ENCODE measurements around the gene RAD51B. TPM values are rescaled to one million over a fixed set of nuclear protein-coding genes. Genes with fewer than 3 reads are reported as not detected.
"Not testable (repeated sequence)": the region's sequence is repeated elsewhere in the genome, so short reads cannot be mapped to it uniquely, and the experiment has no call there.

Gene RAD51B
- total RNA-seq, 1 donor from 2014 or later: 25.1 TPM

GRCh38 chr14:68101715-68102301 is 282.2 kb downstream of the RAD51B start:
- Mint-ChIP-seq H3K9me3 (peaks cover 48% of the 10 kb centered on the region), H3K36me3 (ENCODE audit: low read depth) (peaks cover 26% of the 10 kb centered on the region)
- H3K4me3 Mint-ChIP-seq (ENCODE audit: low read depth); H3K27ac Mint-ChIP-seq; H3K27me3 Mint-ChIP-seq (ENCODE audit: low read depth); intact Hi-C loops (cut with micrococcal nuclease); H3K4me1 Mint-ChIP-seq (ENCODE audit: low read depth); DNase-seq (ENCODE audit: low spot score): not testable (repeated sequence)

- H3K4me1 Mint-ChIP-seq (ENCODE audit: low read depth): no peaks in the 10 kb centered on the region
- no peak overlapping the region for H3K27ac Mint-ChIP-seq
- intact Hi-C loops (cut with micrococcal nuclease): no loop called here
- H3K27me3 Mint-ChIP-seq (ENCODE audit: low read depth): no peaks in the 10 kb centered on the region
- no peak for DNase-seq (ENCODE audit: low spot score)
- H3K36me3 Mint-ChIP-seq (ENCODE audit: low read depth): peaks cover 26% of the 10 kb centered on the region
- H3K9me3 Mint-ChIP-seq: peaks cover 39% of the 10 kb centered on the region
- no peak overlapping the region for H3K4me3 Mint-ChIP-seq (ENCODE audit: low read depth)
These were observed 284.3 kb downstream of the RAD51B start for GRCh38 chr14:68103853-68104252.

GRCh38 chr14:68104518-68104917 is 284.9 kb downstream of the RAD51B start:
- Mint-ChIP-seq H3K9me3 (peaks cover 37% of the 10 kb centered on the region), H3K4me3 (ENCODE audit: low read depth) (no peak overlapping the region), H3K27me3 (ENCODE audit: low read depth) (no peaks in the 10 kb centered on the region), H3K27ac (no peak overlapping the region), H3K4me1 (ENCODE audit: low read depth) (peaks cover 5% of the 10 kb centered on the region), H3K36me3 (ENCODE audit: low read depth) (peaks cover 26% of the 10 kb centered on the region)
- no peak for DNase-seq (ENCODE audit: low spot score)
- intact Hi-C loops (cut with micrococcal nuclease): no loop called here

GRCh38 chr14:68105816-68106215 is 286.2 kb downstream of the RAD51B start:
- intact Hi-C loops (cut with micrococcal nuclease): no loop called here
- Mint-ChIP-seq H3K36me3 (ENCODE audit: low read depth) (peaks cover 18% of the 10 kb centered on the region), H3K4me3 (ENCODE audit: low read depth) (no peak overlapping the region), H3K27me3 (ENCODE audit: low read depth) (no peaks in the 10 kb centered on the region), H3K4me1 (ENCODE audit: low read depth) (peaks cover 10% of the 10 kb centered on the region), H3K27ac (no peak overlapping the region), H3K9me3 (peaks cover 27% of the 10 kb centered on the region)
- no peak for DNase-seq (ENCODE audit: low spot score)

GRCh38 chr14:68106456-68106855 is 286.9 kb downstream of the RAD51B start:
- H3K9me3 Mint-ChIP-seq: peaks cover 21% of the 10 kb centered on the region
- H3K27me3 Mint-ChIP-seq (ENCODE audit: low read depth): no peaks in the 10 kb centered on the region
- peaks cover 12% of the 10 kb centered on the region for H3K36me3 Mint-ChIP-seq (ENCODE audit: low read depth)
- no peak overlapping the region for H3K4me3 Mint-ChIP-seq (ENCODE audit: low read depth)
- peaks cover 11% of the 10 kb centered on the region for H3K4me1 Mint-ChIP-seq (ENCODE audit: low read depth)
- no peak for DNase-seq (ENCODE audit: low spot score)
- intact Hi-C loops (cut with micrococcal nuclease): no loop called here
- no peak overlapping the region for H3K27ac Mint-ChIP-seq

GRCh38 chr14:68106905-68107304 is 287.3 kb downstream of the RAD51B start:
- Mint-ChIP-seq H3K27me3 (ENCODE audit: low read depth) (no peaks in the 10 kb centered on the region), H3K4me3 (ENCODE audit: low read depth) (no peak overlapping the region), H3K27ac (no peak overlapping the region), H3K4me1 (ENCODE audit: low read depth) (peaks cover 11% of the 10 kb centered on the region), H3K36me3 (ENCODE audit: low read depth) (peaks cover 8% of the 10 kb centered on the region), H3K9me3 (peaks cover 18% of the 10 kb centered on the region)
- no peak for DNase-seq (ENCODE audit: low spot score)
- intact Hi-C loops (cut with micrococcal nuclease): no loop called here

- Mint-ChIP-seq H3K4me1 (ENCODE audit: low read depth) (peaks cover 11% of the 10 kb centered on the region), H3K27me3 (ENCODE audit: low read depth) (no peaks in the 10 kb centered on the region), H3K9me3 (no peaks in the 10 kb centered on the region), H3K36me3 (ENCODE audit: low read depth) (no peaks in the 10 kb centered on the region), H3K27ac (no peak overlapping the region), H3K4me3 (ENCODE audit: low read depth) (no peak overlapping the region)
- intact Hi-C loops (cut with micrococcal nuclease): no loop called here
- DNase-seq (ENCODE audit: low spot score): no peak
These were observed 289.7 kb downstream of the RAD51B start for GRCh38 chr14:68109132-68109900.

GRCh38 chr14:68111097-68111852 is 291.7 kb downstream of the RAD51B start:
- intact Hi-C loops (cut with micrococcal nuclease): no loop called here
- H3K9me3 Mint-ChIP-seq: no peaks in the 10 kb centered on the region

GRCh38 chr14:68111853-68112270 is 292.3 kb downstream of the RAD51B start:
- Mint-ChIP-seq H3K27ac (no peak overlapping the region), H3K36me3 (ENCODE audit: low read depth) (no peaks in the 10 kb centered on the region), H3K4me3 (ENCODE audit: low read depth) (no peak overlapping the region), H3K4me1 (ENCODE audit: low read depth) (peaks cover 11% of the 10 kb centered on the region), H3K27me3 (ENCODE audit: low read depth) (no peaks in the 10 kb centered on the region), H3K9me3 (no peaks in the 10 kb centered on the region)
- no peak for DNase-seq (ENCODE audit: low spot score)
- intact Hi-C loops (cut with micrococcal nuclease): no loop called here

More at GRCh38 chr14:68111097-68111852, 291.7 kb downstream of the RAD51B start:
- Mint-ChIP-seq H3K4me1 (ENCODE audit: low read depth) (peaks cover 11% of the 10 kb centered on the region), H3K36me3 (ENCODE audit: low read depth) (no peaks in the 10 kb centered on the region), H3K4me3 (ENCODE audit: low read depth) (no peak overlapping the region), H3K27ac (no peak overlapping the region), H3K27me3 (ENCODE audit: low read depth) (no peaks in the 10 kb centered on the region)
- DNase-seq (ENCODE audit: low spot score): no peak

GRCh38 chr14:68112442-68112841 is 292.9 kb downstream of the RAD51B start:
- intact Hi-C loops (cut with micrococcal nuclease): no loop called here
- Mint-ChIP-seq H3K27me3 (ENCODE audit: low read depth) (no peaks in the 10 kb centered on the region), H3K9me3 (no peaks in the 10 kb centered on the region), H3K36me3 (ENCODE audit: low read depth) (no peaks in the 10 kb centered on the region), H3K4me3 (ENCODE audit: low read depth) (no peak overlapping the region), H3K27ac (no peak overlapping the region), H3K4me1 (ENCODE audit: low read depth) (peaks cover 11% of the 10 kb centered on the region)
- no peak for DNase-seq (ENCODE audit: low spot score)

- Mint-ChIP-seq H3K9me3 (no peaks in the 10 kb centered on the region), H3K27ac (no peak overlapping the region), H3K36me3 (ENCODE audit: low read depth) (no peaks in the 10 kb centered on the region), H3K4me3 (ENCODE audit: low read depth) (no peak overlapping the region), H3K27me3 (ENCODE audit: low read depth) (no peaks in the 10 kb centered on the region), H3K4me1 (ENCODE audit: low read depth) (peaks cover 11% of the 10 kb centered on the region)
- intact Hi-C loops (cut with micrococcal nuclease): no loop called here
- no peak for DNase-seq (ENCODE audit: low spot score)
These were observed 293.9 kb downstream of the RAD51B start for GRCh38 chr14:68113343-68113930.

- H3K27ac Mint-ChIP-seq; H3K36me3 Mint-ChIP-seq (ENCODE audit: low read depth); H3K4me3 Mint-ChIP-seq (ENCODE audit: low read depth); DNase-seq (ENCODE audit: low spot score); intact Hi-C loops (cut with micrococcal nuclease); H3K9me3 Mint-ChIP-seq; H3K27me3 Mint-ChIP-seq (ENCODE audit: low read depth); H3K4me1 Mint-ChIP-seq (ENCODE audit: low read depth): not testable (repeated sequence)
These were observed 296.4 kb downstream of the RAD51B start for GRCh38 chr14:68115952-68116351.

Measured in activated T-helper 2 cell treated with anti-CD3 and anti-CD28 coated beads, Interferon-gamma antibody, Interleukin-2, Interleukin-4, amounts not matched to agents 10 μg/mL and 5 μg/mL and 100 μg/mL, durations not matched to agents 14 hours and 24 hours and 36 hours (primary cell).